Measurements from ENCODE around the gene PRPF8. TPM values are rescaled to one million over a fixed set of nuclear protein-coding genes. Genes with fewer than 3 reads are reported as not detected.

The PRPF8 gene
- total RNA-seq, 1 donor from 2014 or later, result 378 TPM

- Mint-ChIP-seq H3K27me3 (peaks cover 4% of the 10 kb centered on the region), H3K27ac (peak overlapping the region; percentile 96), H3K9me3 (ENCODE audit: low read depth) (no peaks in the 10 kb centered on the region), H3K36me3 (ENCODE audit: insufficient read depth) (peaks cover 6% of the 10 kb centered on the region), H3K4me3 (ENCODE audit: low read depth) (peak overlapping the region; percentile 93), H3K4me1 (ENCODE audit: low read depth) (peaks cover 27% of the 10 kb centered on the region)
- no peak for TF ChIP-seq CTCF (IDR thresholded peaks at IDR 0.05; ENCODE audit: unreplicated experiment)
- DNase-seq (ENCODE audit: low spot score, unreplicated experiment), result peak; percentile 43
Measured at GRCh38 chr17:1714980-1715802, 30.5 kb upstream of the PRPF8 start.

- Mint-ChIP-seq H3K4me3 (ENCODE audit: low read depth) (peak overlapping the region; percentile 93), H3K27me3 (peaks cover 4% of the 10 kb centered on the region), H3K36me3 (ENCODE audit: insufficient read depth) (peaks cover 6% of the 10 kb centered on the region), H3K27ac (peak overlapping the region; percentile 96), H3K4me1 (ENCODE audit: low read depth) (peaks cover 27% of the 10 kb centered on the region), H3K9me3 (ENCODE audit: low read depth) (no peaks in the 10 kb centered on the region)
- peak; percentile 86 for DNase-seq (ENCODE audit: low spot score, unreplicated experiment)
- TF ChIP-seq CTCF (IDR thresholded peaks at IDR 0.05; ENCODE audit: unreplicated experiment), result no peak
Measured at GRCh38 chr17:1714427-1714979, 29.8 kb upstream of the PRPF8 start.

- peak overlapping the region; percentile 96 for H3K27ac Mint-ChIP-seq
- DNase-seq (ENCODE audit: low spot score, unreplicated experiment), result peak; percentile 41
- peaks cover 6% of the 10 kb centered on the region for H3K36me3 Mint-ChIP-seq (ENCODE audit: insufficient read depth)
- H3K9me3 Mint-ChIP-seq (ENCODE audit: low read depth), result no peaks in the 10 kb centered on the region
- H3K27me3 Mint-ChIP-seq, result peaks cover 4% of the 10 kb centered on the region
- H3K4me3 Mint-ChIP-seq (ENCODE audit: low read depth), result peak overlapping the region; percentile 93
- H3K4me1 Mint-ChIP-seq (ENCODE audit: low read depth), result peaks cover 27% of the 10 kb centered on the region
- TF ChIP-seq CTCF (IDR thresholded peaks at IDR 0.05; ENCODE audit: unreplicated experiment), result peak; percentile 69
Measured at GRCh38 chr17:1713878-1714426, 29.3 kb upstream of the PRPF8 start.

GRCh38 chr17:1713160-1713877 lies 28.7 kb upstream of the PRPF8 start:
- Mint-ChIP-seq H3K27me3 (peaks cover 4% of the 10 kb centered on the region), H3K4me1 (ENCODE audit: low read depth) (peaks cover 26% of the 10 kb centered on the region), H3K4me3 (ENCODE audit: low read depth) (peak overlapping the region; percentile 93), H3K27ac (peak overlapping the region; percentile 96), H3K36me3 (ENCODE audit: insufficient read depth) (peaks cover 6% of the 10 kb centered on the region), H3K9me3 (ENCODE audit: low read depth) (no peaks in the 10 kb centered on the region)
- no peak for TF ChIP-seq CTCF (IDR thresholded peaks at IDR 0.05; ENCODE audit: unreplicated experiment)
- no peak for DNase-seq (ENCODE audit: low spot score, unreplicated experiment)

- no peak overlapping the region for H3K27ac Mint-ChIP-seq
- H3K36me3 Mint-ChIP-seq (ENCODE audit: insufficient read depth), result peaks cover 6% of the 10 kb centered on the region
- DNase-seq (ENCODE audit: low spot score, unreplicated experiment), result no peak
- no peak for TF ChIP-seq CTCF (IDR thresholded peaks at IDR 0.05; ENCODE audit: unreplicated experiment)
- peaks cover 18% of the 10 kb centered on the region for H3K4me1 Mint-ChIP-seq (ENCODE audit: low read depth)
- peaks cover 4% of the 10 kb centered on the region for H3K27me3 Mint-ChIP-seq
- H3K4me3 Mint-ChIP-seq (ENCODE audit: low read depth), result no peak overlapping the region
- no peaks in the 10 kb centered on the region for H3K9me3 Mint-ChIP-seq (ENCODE audit: low read depth)
Measured at GRCh38 chr17:1712271-1712670, 27.6 kb upstream of the PRPF8 start.

Data from progenitor cell of endocrine pancreas (in vitro differentiated cells).